Measurements from ENCODE around the gene MYO1H.

MYO1H gene, protein sequence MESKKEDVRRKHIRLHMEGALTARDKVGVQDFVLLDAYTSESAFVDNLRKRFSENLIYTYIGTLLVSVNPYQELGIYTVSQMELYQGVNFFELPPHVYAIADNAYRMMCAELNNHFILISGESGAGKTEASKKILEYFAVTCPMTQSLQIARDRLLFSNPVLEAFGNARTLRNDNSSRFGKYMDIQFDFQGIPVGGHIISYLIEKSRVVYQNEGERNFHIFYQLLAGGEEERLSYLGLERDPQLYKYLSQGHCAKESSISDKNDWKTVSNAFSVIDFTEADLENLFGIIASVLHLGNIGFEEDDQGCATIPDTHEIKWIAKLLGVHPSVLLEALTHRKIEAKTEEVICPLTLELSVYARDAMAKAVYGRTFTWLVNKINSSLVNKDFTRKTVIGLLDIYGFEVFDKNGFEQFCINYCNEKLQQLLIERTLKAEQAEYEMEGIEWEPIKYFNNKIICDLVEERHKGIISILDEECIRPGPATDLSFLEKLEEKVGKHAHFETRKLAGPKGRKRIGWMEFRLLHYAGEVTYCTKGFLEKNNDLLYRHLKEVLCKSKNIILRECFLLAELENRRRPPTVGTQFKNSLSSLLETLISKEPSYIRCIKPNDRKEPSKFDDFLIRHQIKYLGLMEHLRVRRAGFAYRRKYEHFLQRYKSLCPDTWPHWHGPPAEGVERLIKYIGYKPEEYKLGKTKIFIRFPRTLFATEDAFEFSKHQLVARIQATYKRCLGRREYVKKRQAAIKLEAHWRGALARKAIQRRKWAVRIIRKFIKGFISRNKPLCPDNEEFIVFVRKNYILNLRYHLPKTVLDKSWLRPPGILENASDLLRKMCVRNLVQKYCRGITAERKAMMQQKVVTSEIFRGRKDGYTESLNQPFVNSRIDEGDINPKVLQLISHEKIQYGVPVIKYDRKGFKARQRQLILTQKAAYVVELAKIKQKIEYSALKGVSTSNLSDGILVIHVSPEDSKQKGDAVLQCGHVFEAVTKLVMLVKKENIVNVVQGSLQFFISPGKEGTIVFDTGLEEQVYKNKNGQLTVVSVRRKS

DNA sequence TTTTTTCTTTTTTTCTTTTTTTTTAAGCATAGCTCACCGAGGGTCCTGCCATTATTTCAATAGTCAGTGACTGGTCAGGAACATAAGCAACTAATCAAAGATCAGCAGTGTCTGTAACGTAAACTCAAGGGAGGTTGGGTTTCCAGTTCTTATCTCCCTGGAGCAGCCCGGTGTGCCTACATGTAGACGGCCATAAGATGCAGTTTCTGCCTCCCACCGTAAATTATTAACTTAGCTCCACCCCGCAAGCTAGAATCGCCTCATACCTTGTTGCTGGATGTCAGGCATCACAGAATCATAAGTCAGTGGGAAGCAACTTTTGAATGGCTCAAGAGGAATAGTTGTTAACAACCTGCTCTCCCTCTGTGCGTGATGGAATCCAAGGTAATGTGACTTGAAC is at the start of gene MYO1H:
Gene MYO1H, plus strand, starts transcription at position 312 of the 400 bp plus-strand sequence. Its CDS starts 61 bp downstream, at position 373.
- H3K4me2 ChIP-seq, result no peak within 1 kb of the TSS
- no peaks in the 10 kb centered on the region for H3K27me3 ChIP-seq
- no peak within 1 kb of the TSS for H3K9ac ChIP-seq
- no peaks in the 10 kb centered on the region for H3K4me1 ChIP-seq
- TF ChIP-seq Cebpa-rat (IDR thresholded peaks at IDR 0.05), result no peak
- no peaks in the 10 kb centered on the region for H3K36me3 ChIP-seq
- H4K20me1 ChIP-seq, result no peaks in the 10 kb centered on the region
- H3K4me3 ChIP-seq, result no peak within 1 kb of the TSS
- H3K27ac ChIP-seq, result no peak within 1 kb of the TSS
- no peaks in the 10 kb centered on the region for H3K9me3 ChIP-seq

DNA sequence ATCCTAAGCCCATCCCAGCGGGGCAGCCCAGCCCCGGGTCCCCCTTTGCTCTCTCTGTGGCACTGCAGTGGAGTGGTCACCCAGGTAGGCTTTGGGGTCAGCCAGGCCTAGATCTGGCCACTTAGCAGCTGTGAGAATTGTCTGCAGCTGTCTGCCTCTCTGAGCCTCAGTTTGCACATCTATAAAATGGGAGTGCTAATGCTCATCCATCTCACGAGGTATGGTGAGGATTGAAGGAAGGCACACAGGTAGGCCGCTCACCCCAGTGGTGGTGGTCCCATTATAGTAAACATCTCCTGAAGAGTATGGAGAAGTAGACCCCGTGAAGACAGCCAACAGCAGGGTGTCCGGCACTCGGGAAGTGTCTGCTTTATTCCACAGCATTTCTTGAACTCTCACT is 47.9 kb upstream of the MYO1H start:
- H3K4me2 ChIP-seq, result no peak overlapping the region
- H3K4me3 ChIP-seq, result no peak overlapping the region
- H3K27ac ChIP-seq, result no peak overlapping the region
- H3K27me3 ChIP-seq, result 0 out of 2 replicates have a peak, but pooled peaks cover 4% of the 10 kb centered on the region
- no peak overlapping the region for H3K9ac ChIP-seq
- no peaks in the 10 kb centered on the region for H3K9me3 ChIP-seq
- H3K4me1 ChIP-seq, result peaks cover 13% of the 10 kb centered on the region
- H4K20me1 ChIP-seq, result no peaks in the 10 kb centered on the region; the same call in 1 of the 2 replicates
- no peaks in the 10 kb centered on the region for H3K36me3 ChIP-seq
- TF ChIP-seq Cebpa-rat (IDR thresholded peaks at IDR 0.05), result no peak

DNA sequence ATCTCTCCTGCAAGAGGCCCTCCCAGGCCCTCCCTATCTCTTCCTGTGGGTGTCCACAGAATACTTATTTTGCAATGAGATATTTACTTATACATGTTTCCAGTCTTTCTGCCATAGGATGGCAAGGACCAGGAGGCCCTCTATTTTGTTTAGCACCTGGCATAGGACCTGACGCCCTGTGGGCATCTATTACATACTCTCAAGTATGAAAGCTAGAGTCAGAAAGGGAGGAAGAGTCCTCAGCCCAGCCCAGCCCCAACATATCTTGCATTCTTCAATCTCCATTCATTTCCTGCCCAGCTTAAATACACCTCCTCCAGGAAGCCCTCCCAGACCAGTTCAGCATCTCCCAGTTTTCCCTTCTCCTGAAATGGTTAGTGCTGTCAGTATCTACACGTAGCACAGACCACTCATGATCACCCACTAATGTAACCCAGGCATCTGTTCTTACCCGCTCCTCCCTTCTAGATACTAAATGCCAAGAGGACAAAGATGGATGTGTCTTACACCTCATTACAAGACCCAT is 46.0 kb upstream of the MYO1H start:
- Histone ChIP-seq H3K36me3 (no peaks in the 10 kb centered on the region), H3K9ac (no peak overlapping the region), H4K20me1 (peaks cover under 1% of the 10 kb centered on the region; the same call in 1 of the 2 replicates), H3K4me1 (peaks cover 13% of the 10 kb centered on the region), H3K9me3 (no peaks in the 10 kb centered on the region), H3K27ac (no peak overlapping the region), H3K4me3 (no peak overlapping the region), H3K4me2 (no peak overlapping the region), H3K27me3 (peaks cover 12% of the 10 kb centered on the region)
- TF ChIP-seq Cebpa-rat (IDR thresholded peaks at IDR 0.05), result no peak

DNA sequence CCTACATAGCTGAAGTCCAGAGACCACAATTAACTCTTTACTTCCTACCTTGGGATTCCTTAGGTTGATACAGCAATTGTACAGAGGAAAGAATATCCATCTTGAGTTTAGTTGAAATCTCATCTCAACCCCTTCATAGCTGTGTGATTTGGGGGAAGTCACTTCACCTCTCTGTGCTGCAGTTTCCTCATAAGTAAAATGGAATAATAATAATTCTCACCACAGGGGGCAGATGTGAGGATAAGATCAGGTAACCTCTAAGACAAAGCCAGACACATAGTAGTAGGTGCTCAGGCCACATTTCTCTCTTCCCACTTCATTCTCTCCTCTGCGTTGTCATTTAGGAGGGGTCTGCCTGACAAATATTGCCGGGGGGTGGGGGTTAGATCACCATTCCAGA is 45.3 kb upstream of the MYO1H start:
- no peak for TF ChIP-seq Cebpa-rat (IDR thresholded peaks at IDR 0.05)
- Histone ChIP-seq H3K9ac (no peak overlapping the region), H3K27me3 (peaks cover 19% of the 10 kb centered on the region), H4K20me1 (peaks cover 7% of the 10 kb centered on the region; the same call in 1 of the 2 replicates), H3K4me3 (no peak overlapping the region), H3K27ac (no peak overlapping the region), H3K4me2 (no peak overlapping the region), H3K4me1 (peaks cover 13% of the 10 kb centered on the region), H3K9me3 (no peaks in the 10 kb centered on the region), H3K36me3 (no peaks in the 10 kb centered on the region)

DNA sequence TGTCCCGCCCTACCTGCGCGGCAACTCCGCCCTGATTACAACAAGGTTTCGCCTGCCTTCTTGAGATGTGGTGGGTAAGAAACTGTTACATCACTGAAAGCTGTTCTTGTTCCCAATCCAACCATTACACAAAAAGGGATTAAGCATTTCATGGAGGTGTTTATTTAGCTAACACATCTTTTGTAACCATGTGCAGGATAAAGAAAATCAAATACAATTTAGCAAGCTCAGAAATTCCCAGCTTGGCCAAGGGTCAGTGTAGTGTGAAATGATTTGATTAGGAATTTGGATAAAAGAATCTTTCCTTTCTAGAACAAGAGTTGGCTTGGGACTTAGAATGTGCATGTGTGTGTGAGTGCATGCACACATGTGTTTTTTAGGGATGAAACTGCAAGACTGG is 44.9 kb upstream of the MYO1H start:
- peaks cover 13% of the 10 kb centered on the region for H3K4me1 ChIP-seq
- TF ChIP-seq Cebpa-rat (IDR thresholded peaks at IDR 0.05), result no peak
- H3K36me3 ChIP-seq, result no peaks in the 10 kb centered on the region
- H3K27me3 ChIP-seq, result peaks cover 23% of the 10 kb centered on the region
- H3K4me2 ChIP-seq, result no peak overlapping the region
- no peak overlapping the region for H3K9ac ChIP-seq
- no peaks in the 10 kb centered on the region for H3K9me3 ChIP-seq
- no peak overlapping the region for H3K4me3 ChIP-seq
- peaks cover 11% of the 10 kb centered on the region; the same call in 1 of the 2 replicates for H4K20me1 ChIP-seq
- H3K27ac ChIP-seq, result no peak overlapping the region

DNA sequence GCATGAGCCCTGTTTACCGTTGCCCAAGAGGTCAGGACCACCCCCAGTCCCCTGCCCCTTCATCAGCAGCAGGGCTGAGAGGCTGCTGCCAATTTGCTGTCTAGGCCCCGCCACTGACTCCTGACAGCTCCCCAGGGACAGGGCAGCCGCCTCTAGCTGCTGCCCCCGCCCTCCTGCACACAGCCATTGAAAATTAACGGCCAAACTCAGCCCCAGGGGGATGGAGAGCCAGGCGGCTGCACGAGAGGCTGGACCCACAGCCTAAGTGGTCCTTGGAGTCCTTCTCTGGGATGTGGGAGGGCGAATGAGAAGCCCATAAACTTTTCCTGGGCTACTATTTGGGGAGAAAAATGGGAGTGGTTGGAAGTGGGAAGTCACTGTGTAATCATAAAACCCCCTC is 43.2 kb upstream of the MYO1H start:
- no peaks in the 10 kb centered on the region for H3K36me3 ChIP-seq
- H3K4me2 ChIP-seq, result peak overlapping the region; percentile 68
- peaks cover 40% of the 10 kb centered on the region for H3K27me3 ChIP-seq
- no peak overlapping the region for H3K4me3 ChIP-seq
- no peak overlapping the region for H3K27ac ChIP-seq
- H3K9ac ChIP-seq, result no peak overlapping the region
- TF ChIP-seq Cebpa-rat (IDR thresholded peaks at IDR 0.05), result no peak
- H3K4me1 ChIP-seq, result peaks cover 15% of the 10 kb centered on the region
- H4K20me1 ChIP-seq, result peaks cover 26% of the 10 kb centered on the region
- H3K9me3 ChIP-seq, result no peaks in the 10 kb centered on the region

DNA sequence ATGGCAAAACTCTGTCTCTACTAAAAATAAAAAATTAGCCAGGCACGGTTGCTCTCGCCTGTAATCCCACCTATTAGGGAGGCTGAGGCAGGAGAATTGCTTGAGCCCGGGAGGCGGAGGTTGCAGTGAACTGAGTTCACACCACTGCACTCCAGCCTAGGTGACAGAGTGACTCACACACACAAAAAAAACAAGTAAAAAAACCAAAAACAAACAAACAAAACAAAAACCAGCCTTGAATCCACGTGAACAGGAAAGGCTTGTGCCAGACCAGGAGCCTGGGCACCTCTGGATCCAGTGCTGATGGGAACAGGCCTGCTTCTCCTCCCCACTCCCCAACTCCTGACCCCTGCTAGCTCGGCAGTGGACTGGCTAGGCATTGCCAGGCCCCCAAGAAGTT is 42.2 kb upstream of the MYO1H start:
- H3K4me1 ChIP-seq, result peaks cover 26% of the 10 kb centered on the region
- H3K27me3 ChIP-seq, result peaks cover 50% of the 10 kb centered on the region
- H3K27ac ChIP-seq, result no peak overlapping the region
- peaks cover 36% of the 10 kb centered on the region for H4K20me1 ChIP-seq
- H3K9me3 ChIP-seq, result no peaks in the 10 kb centered on the region
- no peak overlapping the region for H3K4me2 ChIP-seq
- H3K4me3 ChIP-seq, result no peak overlapping the region
- TF ChIP-seq Cebpa-rat (IDR thresholded peaks at IDR 0.05), result no peak
- H3K36me3 ChIP-seq, result no peaks in the 10 kb centered on the region
- no peak overlapping the region for H3K9ac ChIP-seq

DNA sequence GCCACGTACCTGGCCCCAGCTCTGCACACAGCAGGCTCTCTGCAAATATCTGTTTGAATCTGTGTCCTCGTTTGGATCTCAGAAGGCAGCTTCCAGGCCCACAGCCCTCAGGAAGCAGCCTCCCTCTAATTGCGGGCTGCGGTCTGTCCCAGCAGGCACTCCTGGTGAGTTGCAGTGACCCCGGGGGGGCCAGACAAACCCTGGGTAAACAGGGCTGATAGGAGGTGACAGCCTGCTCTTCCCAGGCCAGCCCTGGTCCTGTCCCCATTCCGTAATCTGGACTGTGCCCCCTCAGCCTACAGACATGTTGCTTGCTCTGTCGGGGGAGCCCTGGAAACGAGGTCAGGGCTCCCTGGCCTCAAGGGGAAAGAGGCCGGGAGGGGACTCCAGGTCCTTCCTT is 40.6 kb upstream of the MYO1H start:
- no peak overlapping the region for H3K27ac ChIP-seq

DNA sequence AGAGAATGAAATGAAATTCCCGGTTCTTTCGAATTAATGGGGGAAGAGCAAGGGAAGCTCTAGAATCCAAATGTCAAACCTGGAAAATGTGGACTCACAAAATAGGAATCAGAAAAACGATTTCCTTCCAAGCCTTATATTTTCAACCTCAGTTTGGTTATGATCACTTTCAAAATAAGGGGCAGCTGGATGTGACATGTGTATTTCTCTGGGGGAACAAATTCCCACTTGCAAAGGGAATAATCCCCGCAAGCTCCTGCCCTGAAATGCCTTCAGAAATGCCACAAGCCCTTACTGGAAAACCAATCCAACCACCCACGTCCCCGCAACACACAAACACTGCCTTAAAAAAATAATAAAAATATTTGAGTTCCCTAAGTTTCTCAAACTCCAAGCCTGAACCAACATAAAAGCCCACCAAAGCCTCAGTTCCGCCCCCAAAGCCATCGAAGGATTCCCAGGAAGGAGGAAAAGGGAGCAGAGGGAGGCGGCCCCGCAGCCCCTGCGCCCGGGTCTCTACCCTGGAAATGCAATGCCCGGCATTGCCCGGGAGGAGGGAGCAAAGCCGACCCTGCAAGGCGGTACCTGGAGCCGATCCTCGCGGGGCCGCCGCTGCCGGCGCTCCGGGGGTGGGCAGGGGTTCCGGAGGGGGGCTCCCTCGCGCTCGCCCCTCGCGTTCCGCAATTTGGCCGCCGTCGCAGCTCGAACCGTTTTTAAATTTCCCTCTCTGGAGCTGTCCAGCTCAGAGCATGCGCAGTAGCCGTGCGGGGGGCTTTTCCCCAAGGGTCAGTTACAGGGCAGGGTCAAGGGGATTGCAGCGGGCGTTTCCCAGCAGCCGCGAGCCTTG is 38.9 kb upstream of the MYO1H start, which contains the start of gene FOXN4:
Gene FOXN4, minus strand, starts transcription at position 751 of the 847 bp plus-strand sequence. CDS start 963 bp downstream, outside the sequence.
- H3K36me3 ChIP-seq, result no peaks in the 10 kb centered on the region
- no peak within 1 kb of the TSS for H3K9ac ChIP-seq
- H3K27me3 ChIP-seq, result peaks cover 75% of the 10 kb centered on the region
- no peak for TF ChIP-seq Cebpa-rat (IDR thresholded peaks at IDR 0.05)
- no peak within 1 kb of the TSS for H3K27ac ChIP-seq
- peaks cover 43% of the 10 kb centered on the region for H4K20me1 ChIP-seq
- peaks cover 28% of the 10 kb centered on the region for H3K4me1 ChIP-seq
- peak within 1 kb of the TSS; percentile 64 for H3K4me3 ChIP-seq
- H3K4me2 ChIP-seq, result peak within 1 kb of the TSS; percentile 94
- H3K9me3 ChIP-seq, result no peaks in the 10 kb centered on the region

More for the DNA sequence above, 40.6 kb upstream of the MYO1H start:
- Histone ChIP-seq H3K4me3 (no peak overlapping the region), H3K4me1 (peaks cover 30% of the 10 kb centered on the region), H3K9ac (no peak overlapping the region), H3K4me2 (no peak overlapping the region), H3K27me3 (peaks cover 65% of the 10 kb centered on the region), H3K36me3 (no peaks in the 10 kb centered on the region), H4K20me1 (peaks cover 43% of the 10 kb centered on the region), H3K9me3 (no peaks in the 10 kb centered on the region)
- TF ChIP-seq Cebpa-rat (IDR thresholded peaks at IDR 0.05), result no peak
